Effector memory CD4-positive, alpha-beta T cell (primary cell): ENCODE data around the gene AGO3.

ENCODE experiments used
- DNase-seq, 3 donors: peaks; one replicate each; pipeline ENCODE4 v3.0.0-alpha.2; 2020
- H3K27ac ChIP-seq: 2 replicates; pipeline ENCODE4 v1.7.0; 2013; ENCODE audit warnings: mild to moderate bottlenecking, low read length, moderate library complexity; ENCODE audit not compliant: insufficient read depth, poor library complexity, severe bottlenecking
- H3K27me3 ChIP-seq: replicated peaks from 2 replicates; pipeline ENCODE4 v1.7.0; 2013; ENCODE audit warnings: mild to moderate bottlenecking, low read length; ENCODE audit not compliant: insufficient read depth, control insufficient read depth, poor library complexity, severe bottlenecking
- H3K36me3 ChIP-seq: 2 replicates; pipeline ENCODE4 v1.7.0; 2013; ENCODE audit warnings: mild to moderate bottlenecking, low read length, moderate library complexity; ENCODE audit not compliant: control insufficient read depth, insufficient read depth
- H3K4me1 ChIP-seq: 2 replicates; pipeline ENCODE4 v1.7.0; 2013; ENCODE audit warnings: low read length, mild to moderate bottlenecking; ENCODE audit not compliant: control insufficient read depth, insufficient read depth, poor library complexity, severe bottlenecking
- H3K4me3 ChIP-seq: 2 replicates; pipeline ENCODE4 v1.7.0; 2013; ENCODE audit warnings: low read length, low read depth, mild to moderate bottlenecking; ENCODE audit not compliant: insufficient read depth, poor library complexity, severe bottlenecking
- H3K9me3 ChIP-seq: 2 replicates; pipeline ENCODE4 v1.7.0; 2013; ENCODE audit warnings: mild to moderate bottlenecking, low read length, moderate library complexity; ENCODE audit not compliant: control insufficient read depth
- total RNA-seq, 3 donors: gene quantifications; one replicate each; lab custom pipeline; 2026; lab: John Stamatoyannopoulos, UW

AGO3 gene
- 78.3 to 87.1 (median 79.9) reads per million in 3 donors for total RNA-seq

DNA sequence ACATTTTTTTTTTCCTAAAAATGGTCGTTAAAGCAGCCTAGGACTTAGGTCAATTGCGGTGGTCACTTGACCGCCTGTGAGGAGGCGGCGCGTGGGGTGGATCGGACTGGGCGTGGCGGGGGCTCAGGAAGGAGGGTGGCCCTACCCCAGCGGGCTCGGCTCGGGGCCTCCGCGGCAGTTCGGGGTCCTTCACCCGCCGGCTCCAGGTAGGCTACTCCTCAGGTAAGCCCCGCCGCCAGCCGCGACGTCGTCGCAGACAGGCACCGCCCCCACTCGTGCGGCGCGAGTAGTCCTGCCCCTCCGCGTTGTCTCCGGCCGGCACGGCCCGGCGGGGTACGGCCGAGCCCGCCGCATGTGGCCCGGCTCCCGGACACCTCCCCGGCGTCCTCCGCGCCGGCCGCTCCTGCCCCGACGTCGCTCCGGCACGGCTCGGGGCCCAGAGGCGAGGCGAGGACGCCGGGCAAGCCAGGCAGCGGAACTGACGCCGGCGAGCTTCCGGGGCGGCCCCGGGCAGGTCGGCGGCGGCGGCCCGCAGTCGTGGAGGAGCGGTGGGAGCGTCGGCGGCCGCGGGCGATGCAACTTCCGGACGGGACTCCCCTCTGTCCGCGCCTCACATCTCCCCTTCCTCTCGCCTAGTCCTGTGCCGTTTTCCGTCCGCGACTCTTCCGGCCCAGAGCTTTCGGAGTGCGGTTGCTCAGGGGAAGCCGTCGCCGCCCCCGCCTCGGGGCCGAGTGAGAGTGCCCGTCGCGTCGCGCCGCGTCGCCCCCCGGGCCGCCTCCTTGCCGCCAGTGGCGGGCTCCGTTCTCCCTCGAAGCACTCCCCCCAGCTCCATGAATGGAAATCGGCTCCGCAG lies at the start of gene AGO3:
TSS of gene AGO3 (plus strand) at position 513 of the 853 bp plus-strand sequence. CDS start at position 835, 322 bp downstream.
- Histone ChIP-seq H3K27ac (peak within 1 kb of the TSS; percentile 92), H3K4me1 (no peaks in the 10 kb centered on the region), H3K36me3 (no peaks in the 10 kb centered on the region), H3K4me3 (peak within 1 kb of the TSS; percentile 88), H3K9me3 (no peaks in the 10 kb centered on the region), H3K27me3 (no peaks in the 10 kb centered on the region)
- DNase-seq: peak; percentile 77 to 81 (median 81)

DNA sequence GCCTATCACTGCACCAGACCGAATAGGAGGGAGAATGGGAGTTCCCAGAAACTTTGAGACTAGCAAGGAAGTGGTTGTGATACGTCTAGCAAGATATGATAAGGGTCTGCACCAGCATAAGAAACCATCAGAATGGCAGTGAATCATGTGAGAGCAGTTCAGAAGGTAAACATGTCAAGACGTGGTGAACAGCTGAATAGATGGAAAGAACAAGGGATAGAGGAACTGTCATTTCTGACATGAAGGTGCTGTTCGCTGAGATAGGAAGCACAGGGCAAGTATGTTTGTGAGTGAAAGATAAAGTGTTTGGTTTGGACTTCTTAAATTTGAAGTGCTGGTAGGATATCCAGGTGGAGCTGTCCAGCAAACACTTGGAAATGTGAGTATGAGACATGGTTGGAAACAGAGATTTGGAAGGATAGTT lies 49.0 kb upstream of the AGO3 start:
- no peaks in the 10 kb centered on the region for H3K36me3 ChIP-seq
- no peaks in the 10 kb centered on the region for H3K9me3 ChIP-seq
- no peak overlapping the region for H3K4me3 ChIP-seq
- DNase-seq: no peak
- peaks cover 14% of the 10 kb centered on the region for H3K4me1 ChIP-seq
- H3K27ac ChIP-seq: no peak overlapping the region
- peaks cover 3% of the 10 kb centered on the region for H3K27me3 ChIP-seq

DNA sequence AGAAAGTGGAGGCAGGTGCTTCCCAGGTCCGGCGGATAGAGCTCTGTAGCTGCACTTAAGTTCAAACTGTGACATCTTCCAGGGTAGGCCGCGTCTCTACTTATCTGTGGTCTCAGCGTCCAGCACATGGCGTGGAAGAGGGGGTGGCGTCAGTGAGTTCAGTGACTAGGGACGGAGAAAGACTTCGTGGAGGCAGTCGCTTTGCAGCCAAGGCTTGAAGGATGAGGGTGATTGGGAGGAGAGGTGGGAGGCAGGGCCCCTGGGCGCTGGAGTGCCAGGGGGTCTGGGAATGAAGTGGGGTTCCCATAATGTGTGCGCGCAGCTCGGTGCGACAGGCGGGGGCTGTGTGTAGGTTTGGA lies 48.3 kb upstream of the AGO3 start:
- Histone ChIP-seq H3K36me3 (no peaks in the 10 kb centered on the region), H3K9me3 (no peaks in the 10 kb centered on the region), H3K4me3 (peak overlapping the region; percentile 30), H3K27ac (no peak overlapping the region), H3K27me3 (peaks cover 3% of the 10 kb centered on the region), H3K4me1 (peaks cover 18% of the 10 kb centered on the region)
- DNase-seq: no peak

- H3K4me1 ChIP-seq: peaks cover 18% of the 10 kb centered on the region
- H3K27ac ChIP-seq: peak within 1 kb of the TSS; percentile 66
- H3K27me3 ChIP-seq: peaks cover 3% of the 10 kb centered on the region
- DNase-seq: peak; percentile 93 to 95 (median 95)
- H3K36me3 ChIP-seq: no peaks in the 10 kb centered on the region
- peak within 1 kb of the TSS; percentile 96 for H3K4me3 ChIP-seq
- no peaks in the 10 kb centered on the region for H3K9me3 ChIP-seq
Measured at GRCh38 chr1:35882945-35883634, 47.8 kb upstream of the AGO3 start, which contains the start of gene AGO1. AGO1 (plus strand) TSS chr1:35883209; CDS start chr1:35883422, 213 bp downstream.

DNA sequence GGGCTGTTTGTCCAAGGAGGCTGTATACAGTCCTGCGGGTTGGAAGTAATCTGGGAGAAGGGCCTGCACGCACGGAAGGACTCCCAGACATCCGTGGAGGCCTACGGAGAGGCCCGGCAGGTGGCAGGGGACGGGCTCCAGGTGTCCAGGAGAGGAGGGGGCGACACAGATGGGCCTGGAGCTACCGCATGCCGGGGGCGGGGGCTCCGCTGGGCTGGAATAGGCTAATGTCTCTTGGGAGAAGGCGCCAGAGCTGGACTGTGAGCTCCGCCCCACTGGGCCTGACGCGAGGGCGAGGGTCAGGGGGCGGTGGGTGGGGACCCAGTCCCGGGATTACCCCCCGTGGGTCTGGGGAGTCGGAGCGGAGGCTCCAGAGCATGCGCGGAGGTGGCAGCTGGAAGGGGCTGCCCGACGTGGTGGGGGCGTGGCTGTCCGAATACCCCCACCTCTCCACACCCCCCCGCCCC lies 47.2 kb upstream of the AGO3 start:
- Histone ChIP-seq H3K36me3 (peaks cover 4% of the 10 kb centered on the region), H3K9me3 (no peaks in the 10 kb centered on the region), H3K27ac (peak overlapping the region; percentile 66), H3K4me3 (peak overlapping the region; percentile 96), H3K4me1 (peaks cover 18% of the 10 kb centered on the region), H3K27me3 (peaks cover 3% of the 10 kb centered on the region)
- DNase-seq: peak; percentile 35 to 52 (median 44)

GRCh38 chr1:35884934-35885333 lies 46.0 kb upstream of the AGO3 start:
- no peak for DNase-seq
- Histone ChIP-seq H3K27ac (no peak overlapping the region), H3K4me1 (peaks cover 18% of the 10 kb centered on the region), H3K4me3 (no peak overlapping the region), H3K9me3 (no peaks in the 10 kb centered on the region), H3K27me3 (peaks cover under 1% of the 10 kb centered on the region), H3K36me3 (peaks cover 4% of the 10 kb centered on the region)

GRCh38 chr1:35885961-35886558 lies 44.8 kb upstream of the AGO3 start:
- no peaks in the 10 kb centered on the region for H3K27me3 ChIP-seq
- H3K9me3 ChIP-seq: no peaks in the 10 kb centered on the region
- H3K36me3 ChIP-seq: peaks cover 7% of the 10 kb centered on the region
- no peak overlapping the region for H3K4me3 ChIP-seq
- no peak for DNase-seq
- H3K4me1 ChIP-seq: peaks cover 18% of the 10 kb centered on the region
- H3K27ac ChIP-seq: no peak overlapping the region

- H3K27me3 ChIP-seq: no peaks in the 10 kb centered on the region
- peaks cover 18% of the 10 kb centered on the region for H3K4me1 ChIP-seq
- no peak for DNase-seq
- peaks cover 8% of the 10 kb centered on the region for H3K36me3 ChIP-seq
- H3K9me3 ChIP-seq: no peaks in the 10 kb centered on the region
- H3K4me3 ChIP-seq: no peak overlapping the region
- no peak overlapping the region for H3K27ac ChIP-seq
Measured at GRCh38 chr1:35886577-35887431, 44.1 kb upstream of the AGO3 start.

DNA sequence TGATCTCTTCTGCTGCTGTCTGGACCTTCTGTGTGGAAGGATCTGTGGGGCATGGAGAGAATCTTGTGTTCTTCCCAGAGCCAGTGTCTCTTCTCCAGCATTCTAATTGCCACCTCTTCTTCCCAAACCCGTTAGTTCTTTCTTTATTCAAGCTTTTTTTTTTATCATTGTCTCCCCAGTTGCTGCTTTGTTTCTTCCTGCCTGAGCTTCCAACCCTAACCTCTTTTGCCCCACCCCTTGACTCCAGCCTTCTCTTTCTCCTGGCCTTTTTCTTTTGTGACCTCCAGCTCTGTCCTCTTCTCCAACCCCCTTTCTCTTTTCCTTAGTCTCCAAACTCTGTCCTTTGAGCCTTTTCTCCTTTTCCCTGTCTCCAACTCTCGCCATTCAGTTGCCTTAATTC lies 43.4 kb upstream of the AGO3 start:
- Histone ChIP-seq H3K4me1 (peaks cover 17% of the 10 kb centered on the region), H3K9me3 (no peaks in the 10 kb centered on the region), H3K36me3 (peaks cover 14% of the 10 kb centered on the region), H3K4me3 (no peak overlapping the region), H3K27me3 (no peaks in the 10 kb centered on the region), H3K27ac (no peak overlapping the region)
- DNase-seq: no peak
